Stimulated activated CD4-positive, alpha-beta T cell treated with anti-CD3 and anti-CD28 coated beads, Interleukin-1b, Interleukin-23, amount 100 ng/mL, for 4 hours (primary cell): ENCODE data around the gene CCNA2.

Experiments
- DNase-seq, 2 donors: peaks; one replicate each; pipeline ENCODE4 v3.0.0-alpha.2; 2020; ENCODE audit warnings: low read depth in 2 of 2

The CCNA2 gene

GRCh38 chr4:121801715-121802075, 22.0 kb downstream of the CCNA2 start:
- no peak for DNase-seq

- DNase-seq, result peak; percentile 92 to 94
Measured at GRCh38 chr4:121800961-121801714, 22.5 kb downstream of the CCNA2 start, which contains the start of gene EXOSC9. TSS of gene EXOSC9 (plus strand) at chr4:121801323. CDS start at chr4:121801425, 102 bp downstream.

DNA sequence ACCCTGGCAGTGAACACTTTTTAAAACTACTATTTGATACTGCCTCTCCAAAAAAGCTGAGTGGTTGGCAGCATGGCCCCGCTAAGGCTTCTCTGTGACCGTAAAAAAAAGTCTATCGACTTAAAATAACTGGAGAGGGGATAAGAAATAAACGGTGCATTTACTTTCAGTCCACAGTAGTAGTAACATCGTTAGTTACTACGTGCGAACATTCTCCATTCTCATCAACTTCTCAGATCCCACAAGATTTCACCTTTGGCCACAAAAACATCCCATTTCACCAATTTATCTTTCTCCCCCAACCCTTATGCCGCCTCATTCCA, 23.1 kb downstream of the CCNA2 start:
- no peak for DNase-seq

DNA sequence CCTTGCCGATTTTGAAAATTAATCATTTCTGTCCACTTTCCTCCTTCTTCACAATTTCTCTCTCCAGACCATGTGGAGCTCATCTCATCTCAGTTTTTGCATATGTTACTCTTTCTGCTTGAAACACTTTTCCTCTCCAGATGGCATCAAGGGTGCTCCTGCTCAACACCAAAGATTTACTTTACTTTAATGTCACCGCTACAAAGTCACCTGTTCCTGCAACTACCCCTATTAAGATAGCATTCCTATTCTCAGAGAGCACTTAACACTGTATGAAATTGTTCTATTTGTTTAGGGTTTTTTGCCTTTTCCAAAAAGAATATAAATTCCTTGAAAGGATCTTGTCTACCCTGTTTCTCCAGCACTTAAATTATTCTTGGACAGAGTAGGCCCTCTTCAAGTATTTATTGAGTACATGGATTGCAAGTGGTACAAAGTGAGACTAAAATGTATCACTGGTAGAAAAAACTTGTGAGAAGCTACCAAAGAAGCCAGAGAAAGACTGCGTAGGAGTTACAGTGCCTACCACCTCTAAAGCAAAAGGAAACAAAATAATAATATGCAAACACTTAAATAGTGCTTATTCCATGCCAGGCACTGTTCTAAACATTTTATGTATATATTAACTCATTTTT, 23.7 kb downstream of the CCNA2 start:
- no peak for DNase-seq

DNA sequence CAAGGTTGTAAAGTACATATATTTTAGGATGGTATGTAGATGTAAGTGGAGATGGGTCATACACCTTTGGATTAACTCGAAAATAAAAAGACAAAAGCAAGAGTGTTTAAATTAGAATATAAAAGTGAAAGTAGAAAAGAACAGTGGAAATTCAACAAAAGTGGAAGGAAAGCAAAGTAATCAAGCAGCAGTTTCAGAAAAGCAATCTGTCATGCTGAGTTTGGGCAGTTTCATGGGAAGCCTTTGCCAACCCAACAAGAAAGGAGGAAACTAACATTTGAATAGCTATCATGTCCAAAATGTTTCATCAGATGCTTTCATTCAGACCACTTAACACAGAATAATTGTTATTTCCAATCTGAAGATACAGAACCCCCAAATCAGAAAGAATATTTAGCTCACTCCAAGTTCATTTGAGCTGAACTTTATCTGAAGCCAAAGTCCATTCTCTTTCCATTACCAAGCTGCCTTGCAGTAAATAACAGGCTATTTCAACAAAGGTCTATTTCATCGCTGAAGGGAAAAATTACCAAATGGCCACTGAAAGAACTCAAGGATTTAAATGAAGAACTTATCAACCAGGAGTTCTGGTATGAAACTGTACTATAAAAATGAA, 24.4 kb downstream of the CCNA2 start:
- DNase-seq, result no peak

- DNase-seq, result no peak
Measured at GRCh38 chr4:121796283-121796682, 27.4 kb downstream of the CCNA2 start.

DNA sequence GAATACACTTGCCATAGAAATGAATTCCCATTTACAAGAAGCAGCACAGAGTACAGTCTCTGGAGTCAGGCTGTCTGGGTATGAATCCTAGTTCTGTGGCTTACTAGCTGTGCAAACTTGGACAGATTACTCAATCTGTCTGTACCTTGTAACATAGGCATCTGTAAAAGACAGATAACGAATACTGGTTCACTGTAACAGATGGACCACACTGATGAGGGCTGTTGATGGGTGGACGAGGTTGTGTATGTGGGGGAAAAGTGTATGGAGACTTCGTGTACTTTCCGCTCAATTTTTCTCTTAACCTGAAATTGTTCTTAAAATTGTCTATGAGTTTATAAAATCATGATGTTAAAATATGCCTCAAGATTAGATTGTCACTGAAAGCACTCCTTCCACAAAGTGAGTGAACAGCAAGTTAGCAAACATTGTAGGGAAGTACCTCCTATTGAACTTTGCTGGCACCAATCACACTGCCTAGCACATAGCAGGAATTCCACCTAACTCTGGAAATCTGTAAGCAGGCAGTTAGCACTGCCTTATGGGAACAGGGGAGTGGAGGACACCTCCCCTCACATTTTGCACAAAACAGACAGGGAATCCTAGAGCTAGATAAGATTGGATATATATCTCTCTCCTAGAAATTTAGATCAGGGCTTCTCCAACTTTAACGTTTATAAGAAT, 29.0 kb downstream of the CCNA2 start:
- no peak for DNase-seq

GRCh38 chr4:121792966-121793365, 30.7 kb downstream of the CCNA2 start:
- DNase-seq, result no peak

DNA sequence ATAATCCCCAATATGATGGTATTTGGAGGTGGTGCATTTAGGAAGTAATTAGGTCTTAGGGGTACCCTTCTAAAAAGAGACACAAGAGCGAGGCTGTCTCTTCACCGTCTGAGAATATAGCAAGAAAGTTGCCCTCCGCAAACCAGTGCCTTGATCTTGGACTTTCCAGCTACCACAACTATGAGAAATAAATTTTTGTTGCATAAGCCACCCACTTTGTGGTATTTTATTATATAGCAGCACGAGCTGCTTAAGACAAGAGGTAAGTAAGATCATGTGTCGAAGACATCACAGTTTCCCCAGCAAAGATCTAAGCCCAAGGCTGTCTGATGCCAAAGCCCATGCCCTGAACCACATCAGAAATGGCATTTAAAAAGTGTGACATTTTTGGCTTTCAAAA, 32.2 kb downstream of the CCNA2 start:
- no peak for DNase-seq

DNA sequence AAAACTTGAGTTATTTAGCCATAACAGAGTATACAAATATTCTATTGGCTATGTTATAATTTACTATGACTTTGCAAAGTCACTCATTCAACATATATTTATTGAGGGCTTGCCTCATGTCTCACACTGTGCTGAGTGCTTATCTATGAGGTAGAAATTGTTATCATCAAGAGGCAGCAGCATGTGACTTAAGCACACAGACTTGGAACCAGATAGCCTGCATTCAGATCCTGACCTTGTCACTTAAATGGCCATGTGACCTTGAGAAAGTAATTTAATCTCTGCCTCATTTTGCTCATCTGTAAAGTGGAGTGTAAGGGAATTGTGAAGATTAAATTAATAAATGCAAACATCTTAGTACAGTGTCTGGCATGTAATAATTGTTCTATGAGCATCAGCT, 32.7 kb downstream of the CCNA2 start:
- no peak for DNase-seq

GRCh38 chr4:121789960-121790829, 33.5 kb downstream of the CCNA2 start:
- DNase-seq, result no peak

DNA sequence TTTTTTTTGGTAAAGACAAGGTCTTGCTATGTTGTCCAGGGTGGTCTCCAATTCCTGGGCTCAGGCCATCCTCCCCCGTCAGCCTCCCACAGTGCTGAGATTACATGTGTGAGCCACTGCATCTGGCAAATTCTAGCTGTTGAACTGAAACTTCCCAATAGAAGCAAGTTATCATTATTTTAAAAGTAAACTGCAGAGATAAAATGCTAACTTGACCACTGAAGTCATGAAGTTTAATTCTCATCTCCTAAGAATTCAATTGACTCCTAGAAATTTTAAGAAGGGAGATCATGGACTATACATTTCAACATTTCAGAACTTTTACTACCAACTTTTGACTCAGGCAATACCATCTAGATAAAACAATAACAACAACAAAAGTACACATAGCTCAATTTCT, 34.2 kb downstream of the CCNA2 start:
- no peak for DNase-seq

DNA sequence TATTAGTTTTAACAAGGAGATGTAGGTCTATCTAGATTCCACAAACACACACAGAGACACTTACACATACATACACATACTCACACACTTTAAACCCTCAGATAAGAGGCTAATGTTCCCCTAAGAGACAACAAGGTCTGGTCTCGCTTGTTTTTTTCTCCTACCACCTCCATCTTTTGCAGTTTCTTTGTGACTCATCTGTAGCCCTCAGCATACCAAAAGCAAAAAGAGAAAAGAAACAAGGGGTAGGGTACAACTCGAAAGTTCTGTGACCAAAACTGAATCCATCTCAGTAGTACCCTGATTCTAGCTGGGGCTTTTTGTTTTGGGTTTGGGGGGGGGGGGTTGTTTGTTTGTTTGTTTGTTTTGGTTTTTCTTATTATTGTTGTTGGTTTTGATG, 34.8 kb downstream of the CCNA2 start:
- DNase-seq, result no peak

DNA sequence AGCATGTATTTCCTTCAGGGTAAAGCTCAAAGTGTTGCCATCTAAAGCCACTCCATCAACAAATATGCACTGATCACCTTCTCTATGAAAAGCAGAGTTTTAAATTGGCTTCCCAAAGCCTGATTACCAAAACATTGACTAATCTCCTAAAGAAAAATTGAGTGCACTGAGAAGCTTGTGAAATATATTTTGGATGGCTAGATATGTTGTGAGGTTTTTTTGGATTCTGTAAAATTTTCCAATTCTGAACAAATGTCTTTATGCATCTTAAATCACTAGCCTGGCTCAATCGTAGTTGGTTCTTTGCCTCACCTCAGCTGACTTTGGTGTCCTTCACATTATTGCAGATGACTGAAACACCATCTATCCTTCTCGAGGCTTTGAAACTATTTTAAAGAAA, 37.5 kb downstream of the CCNA2 start:
- DNase-seq, result no peak

GRCh38 chr4:121785479-121785878, 38.2 kb downstream of the CCNA2 start:
- no peak for DNase-seq

- DNase-seq, result no peak
Measured at GRCh38 chr4:121784975-121785374, 38.7 kb downstream of the CCNA2 start.

DNA sequence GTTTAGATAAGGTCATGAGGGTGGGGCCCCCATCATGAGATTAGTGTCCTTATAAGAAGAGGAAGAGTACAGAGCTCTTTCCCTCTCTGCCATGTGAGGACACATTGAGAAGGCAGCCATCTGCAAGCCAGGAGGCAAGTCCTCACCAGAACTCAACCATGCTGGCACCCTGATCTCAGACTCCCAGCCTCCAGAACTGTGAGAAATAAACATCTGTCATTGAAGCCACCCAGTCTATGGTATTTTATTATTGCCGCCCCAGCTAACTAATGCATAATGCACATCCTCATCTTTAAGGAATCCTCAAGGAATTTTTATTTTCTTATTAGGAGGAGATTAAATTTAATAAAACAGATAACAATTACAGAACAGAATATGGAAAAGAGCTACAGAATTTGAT, 39.3 kb downstream of the CCNA2 start:
- no peak for DNase-seq

DNA sequence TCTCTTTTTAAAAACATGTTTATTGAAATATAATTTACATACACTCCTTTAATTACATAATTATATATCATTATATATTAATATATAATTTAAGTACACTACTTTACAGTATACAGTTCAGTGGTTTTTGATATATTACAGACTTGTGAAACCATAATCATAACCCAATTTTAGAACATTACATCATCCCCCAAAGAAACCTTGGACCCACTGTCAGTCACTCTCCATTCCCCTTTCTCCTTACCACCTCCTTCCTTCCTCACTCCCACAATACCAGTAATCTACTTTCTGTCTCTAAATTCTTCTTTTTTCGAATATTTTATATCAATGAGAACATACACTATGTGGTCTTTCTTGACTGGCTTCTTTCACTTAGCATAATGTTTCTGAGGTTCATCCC, 40.5 kb downstream of the CCNA2 start:
- no peak for DNase-seq

- no peak for DNase-seq
Measured at GRCh38 chr4:121778991-121779628, 44.6 kb downstream of the CCNA2 start.

DNA sequence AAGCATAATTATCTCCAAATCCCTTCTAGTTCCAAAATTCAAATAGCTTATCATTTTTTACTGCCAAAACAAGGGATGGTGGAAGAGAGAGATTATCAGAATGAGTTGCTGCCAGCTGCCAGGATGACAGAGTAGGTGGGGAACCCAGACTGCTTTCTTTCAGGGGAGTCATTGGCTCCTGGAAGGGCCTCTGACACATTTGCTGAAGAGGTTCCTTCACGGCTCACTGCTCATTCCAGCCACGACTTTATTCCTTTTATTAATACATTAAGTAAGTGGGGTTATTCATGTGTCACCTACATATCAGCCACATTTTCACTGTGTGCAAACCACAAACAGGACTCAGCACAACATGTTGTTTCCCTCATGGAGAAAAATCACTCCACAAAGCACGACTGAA, 46.1 kb downstream of the CCNA2 start:
- DNase-seq, result no peak
